GM12878 (cell line): Measurements from ENCODE around the gene PLEKHJ1.

ENCODE experiments used
- EP300 ChIP-seq, 2 experiments: fragments of 150-350 bp in 1 of 2; IDR thresholded peaks; 2 replicates each; pipeline ENCODE4 v1.6.1; 2011 to 2012; ENCODE audit warnings: low read depth in 2 of 2, low read length in 2 of 2, borderline replicate concordance in 1 of 2, improper control_type of control experiment in 1 of 2, inconsistent platforms in 1 of 2; ENCODE audit not compliant: control insufficient read depth in 1 of 2
- ZNF274 ChIP-seq: IDR thresholded peaks from one replicate; pipeline ENCODE4 v1.8.0; 2011; ENCODE audit not compliant: insufficient read length, insufficient read depth

- TF ChIP-seq ZNF274 (no peak), EP300 (IDR thresholded peaks at IDR 0.05; ENCODE audit: borderline replicate concordance in 1 of 2, control insufficient read depth in 1 of 2, low read depth in 2 of 2, low read length in 2 of 2) (no peak)
Measured at GRCh38 chr19:2199861-2200623, 36.1 kb downstream of the PLEKHJ1 start.
